Measurements from ENCODE around the gene AHI1.

AHI1 gene

DNA sequence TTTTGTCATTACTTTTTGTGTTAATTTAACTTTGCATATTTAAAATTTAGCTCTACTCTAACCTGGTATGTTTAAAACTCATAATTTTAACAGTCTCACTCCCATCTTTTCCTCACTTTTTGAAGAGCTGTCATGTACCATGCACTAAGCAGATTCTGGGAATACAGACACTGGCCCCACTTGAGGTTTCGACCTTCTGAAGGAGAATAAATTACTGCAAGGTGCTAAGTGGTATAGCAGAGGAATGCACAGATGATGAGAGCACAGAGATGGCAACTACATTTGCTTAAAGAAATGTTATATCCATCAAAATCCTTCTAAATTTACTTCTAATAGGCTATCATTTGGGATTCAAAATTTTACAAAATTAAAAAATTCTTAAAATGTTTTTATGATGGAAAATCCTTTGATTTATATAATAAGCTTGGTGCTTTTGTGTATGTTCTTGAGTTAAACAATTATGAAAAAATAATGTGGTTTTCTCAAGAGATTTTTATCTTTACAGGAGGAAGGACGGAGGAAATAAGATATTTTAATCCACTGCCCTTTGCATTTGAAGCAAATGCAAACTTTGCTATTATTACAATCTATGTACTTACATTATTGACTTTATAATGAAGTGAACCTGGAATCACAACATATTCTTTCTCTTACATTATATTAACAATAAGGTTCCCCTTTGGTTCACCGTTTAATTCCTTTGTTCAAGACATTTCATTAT, 79.3 kb downstream of the AHI1 start:
- TF ChIP-seq, protein P1, sequence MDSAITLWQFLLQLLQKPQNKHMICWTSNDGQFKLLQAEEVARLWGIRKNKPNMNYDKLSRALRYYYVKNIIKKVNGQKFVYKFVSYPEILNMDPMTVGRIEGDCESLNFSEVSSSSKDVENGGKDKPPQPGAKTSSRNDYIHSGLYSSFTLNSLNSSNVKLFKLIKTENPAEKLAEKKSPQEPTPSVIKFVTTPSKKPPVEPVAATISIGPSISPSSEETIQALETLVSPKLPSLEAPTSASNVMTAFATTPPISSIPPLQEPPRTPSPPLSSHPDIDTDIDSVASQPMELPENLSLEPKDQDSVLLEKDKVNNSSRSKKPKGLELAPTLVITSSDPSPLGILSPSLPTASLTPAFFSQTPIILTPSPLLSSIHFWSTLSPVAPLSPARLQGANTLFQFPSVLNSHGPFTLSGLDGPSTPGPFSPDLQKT (IDR thresholded peaks at IDR 0.05; ENCODE audit: borderline replicate concordance, low read depth, low read length) = no peak
- TF ChIP-seq ZFHX2 (tag by site-specific recombination; conservative IDR thresholded peaks at IDR 0.05) = no peak
- TF ChIP-seq SALL2 (tag by site-specific recombination; IDR thresholded peaks at IDR 0.05; ENCODE audit: borderline replicate concordance) = no peak
- TF ChIP-seq, protein P2, sequence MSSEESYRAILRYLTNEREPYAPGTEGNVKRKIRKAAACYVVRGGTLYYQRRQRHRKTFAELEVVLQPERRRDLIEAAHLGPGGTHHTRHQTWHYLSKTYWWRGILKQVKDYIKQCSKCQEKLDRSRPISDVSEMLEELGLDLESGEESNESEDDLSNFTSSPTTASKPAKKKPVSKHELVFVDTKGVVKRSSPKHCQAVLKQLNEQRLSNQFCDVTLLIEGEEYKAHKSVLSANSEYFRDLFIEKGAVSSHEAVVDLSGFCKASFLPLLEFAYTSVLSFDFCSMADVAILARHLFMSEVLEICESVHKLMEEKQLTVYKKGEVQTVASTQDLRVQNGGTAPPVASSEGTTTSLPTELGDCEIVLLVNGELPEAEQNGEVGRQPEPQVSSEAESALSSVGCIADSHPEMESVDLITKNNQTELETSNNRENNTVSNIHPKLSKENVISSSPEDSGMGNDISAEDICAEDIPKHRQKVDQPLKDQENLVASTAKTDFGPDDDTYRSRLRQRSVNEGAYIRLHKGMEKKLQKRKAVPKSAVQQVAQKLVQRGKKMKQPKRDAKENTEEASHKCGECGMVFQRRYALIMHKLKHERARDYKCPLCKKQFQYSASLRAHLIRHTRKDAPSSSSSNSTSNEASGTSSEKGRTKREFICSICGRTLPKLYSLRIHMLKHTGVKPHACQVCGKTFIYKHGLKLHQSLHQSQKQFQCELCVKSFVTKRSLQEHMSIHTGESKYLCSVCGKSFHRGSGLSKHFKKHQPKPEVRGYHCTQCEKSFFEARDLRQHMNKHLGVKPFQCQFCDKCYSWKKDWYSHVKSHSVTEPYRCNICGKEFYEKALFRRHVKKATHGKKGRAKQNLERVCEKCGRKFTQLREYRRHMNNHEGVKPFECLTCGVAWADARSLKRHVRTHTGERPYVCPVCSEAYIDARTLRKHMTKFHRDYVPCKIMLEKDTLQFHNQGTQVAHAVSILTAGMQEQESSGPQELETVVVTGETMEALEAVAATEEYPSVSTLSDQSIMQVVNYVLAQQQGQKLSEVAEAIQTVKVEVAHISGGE (tag by site-specific recombination; conservative IDR thresholded peaks at IDR 0.05; ENCODE audit: low read depth) = no peak
- TF ChIP-seq, protein P3, sequence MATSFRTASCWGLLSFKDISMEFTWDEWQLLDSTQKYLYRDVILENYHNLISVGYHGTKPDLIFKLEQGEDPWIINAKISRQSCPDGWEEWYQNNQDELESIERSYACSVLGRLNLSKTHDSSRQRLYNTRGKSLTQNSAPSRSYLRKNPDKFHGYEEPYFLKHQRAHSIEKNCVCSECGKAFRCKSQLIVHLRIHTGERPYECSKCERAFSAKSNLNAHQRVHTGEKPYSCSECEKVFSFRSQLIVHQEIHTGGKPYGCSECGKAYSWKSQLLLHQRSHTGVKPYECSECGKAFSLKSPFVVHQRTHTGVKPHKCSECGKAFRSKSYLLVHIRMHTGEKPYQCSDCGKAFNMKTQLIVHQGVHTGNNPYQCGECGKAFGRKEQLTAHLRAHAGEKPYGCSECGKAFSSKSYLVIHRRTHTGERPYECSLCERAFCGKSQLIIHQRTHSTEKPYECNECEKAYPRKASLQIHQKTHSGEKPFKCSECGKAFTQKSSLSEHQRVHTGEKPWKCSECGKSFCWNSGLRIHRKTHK (tag by site-specific recombination; IDR thresholded peaks at IDR 0.05) = no peak
- TF ChIP-seq, protein P4, sequence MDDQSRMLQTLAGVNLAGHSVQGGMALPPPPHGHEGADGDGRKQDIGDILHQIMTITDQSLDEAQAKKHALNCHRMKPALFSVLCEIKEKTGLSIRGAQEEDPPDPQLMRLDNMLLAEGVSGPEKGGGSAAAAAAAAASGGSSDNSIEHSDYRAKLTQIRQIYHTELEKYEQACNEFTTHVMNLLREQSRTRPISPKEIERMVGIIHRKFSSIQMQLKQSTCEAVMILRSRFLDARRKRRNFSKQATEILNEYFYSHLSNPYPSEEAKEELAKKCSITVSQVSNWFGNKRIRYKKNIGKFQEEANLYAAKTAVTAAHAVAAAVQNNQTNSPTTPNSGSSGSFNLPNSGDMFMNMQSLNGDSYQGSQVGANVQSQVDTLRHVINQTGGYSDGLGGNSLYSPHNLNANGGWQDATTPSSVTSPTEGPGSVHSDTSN (CRISPR knock-in tag; IDR thresholded peaks at IDR 0.05) = no peak
- TF ChIP-seq ZNF510 (tag by site-specific recombination; IDR thresholded peaks at IDR 0.05; ENCODE audit: insufficient replicate concordance) = no peak
- no peak for TF ChIP-seq ZNF214 (tag by site-specific recombination; IDR thresholded peaks at IDR 0.05; ENCODE audit: borderline replicate concordance)
- Histone ChIP-seq H3K9me3 (ENCODE audit: control insufficient read depth, insufficient read depth, low read depth, low read length) (no peaks in the 10 kb centered on the region), H3K4me1 (ENCODE audit: control insufficient read depth, insufficient read depth, low read length) (no peaks in the 10 kb centered on the region), H3K36me3 (ENCODE audit: control insufficient read depth in 2 of 2, insufficient read depth in 1 of 2, low read length in 2 of 2) (no peaks in the 10 kb centered on the region; a peak in 1 of 3 replicates), H3K4me3 (ENCODE audit: low read depth, low read length) (no peak overlapping the region), H3K27ac (ENCODE audit: extremely low read depth, low read depth, low read length) (no peak overlapping the region)
- CTCF ChIA-PET = interaction anchor here (0.6 to 1.3 kb wide), 5 partner anchors 12 to 275 kb away, joined by 3 to 4 read pairs (median 3); no protein-coding TSS in a partner anchor
- POLR2A ChIA-PET = interaction anchor here (0.7 kb wide), 1 partner anchor 189 kb away, joined by 3 read pairs; no protein-coding TSS in a partner anchor

DNA sequence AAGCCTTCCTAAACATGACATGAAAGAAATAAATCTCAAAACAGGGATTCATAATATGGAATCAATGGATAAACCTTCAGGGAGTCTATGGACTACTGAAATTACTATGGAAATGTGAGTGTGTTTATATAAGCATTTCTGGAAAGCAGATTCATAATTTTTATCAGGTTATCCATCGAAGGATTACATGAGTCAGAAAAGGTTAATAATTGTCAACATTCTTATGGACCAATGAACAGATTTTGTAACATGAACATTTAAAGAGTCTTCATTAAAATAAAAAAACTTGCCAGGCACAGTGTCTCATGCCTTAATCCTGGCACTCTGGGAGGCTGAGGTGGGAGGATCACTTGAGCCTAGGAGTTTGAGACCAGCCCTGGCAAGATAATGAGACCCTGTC, 84.8 kb downstream of the AHI1 start:
- ChIA-PET CTCF (no interaction called here), POLR2A (no interaction called here)
- Histone ChIP-seq H3K27ac (ENCODE audit: extremely low read depth, low read depth, low read length) (no peak overlapping the region), H3K4me1 (ENCODE audit: control insufficient read depth, insufficient read depth, low read length) (no peaks in the 10 kb centered on the region), H3K9me3 (ENCODE audit: control insufficient read depth, insufficient read depth, low read depth, low read length) (no peaks in the 10 kb centered on the region), H3K4me3 (ENCODE audit: low read depth, low read length) (no peak overlapping the region), H3K36me3 (ENCODE audit: control insufficient read depth in 2 of 2, insufficient read depth in 1 of 2, low read length in 2 of 2) (peaks cover 6 to 15% of the 10 kb centered on the region in 2 experiments; a peak in 2 of 3 replicates)
- TF ChIP-seq, protein P5, sequence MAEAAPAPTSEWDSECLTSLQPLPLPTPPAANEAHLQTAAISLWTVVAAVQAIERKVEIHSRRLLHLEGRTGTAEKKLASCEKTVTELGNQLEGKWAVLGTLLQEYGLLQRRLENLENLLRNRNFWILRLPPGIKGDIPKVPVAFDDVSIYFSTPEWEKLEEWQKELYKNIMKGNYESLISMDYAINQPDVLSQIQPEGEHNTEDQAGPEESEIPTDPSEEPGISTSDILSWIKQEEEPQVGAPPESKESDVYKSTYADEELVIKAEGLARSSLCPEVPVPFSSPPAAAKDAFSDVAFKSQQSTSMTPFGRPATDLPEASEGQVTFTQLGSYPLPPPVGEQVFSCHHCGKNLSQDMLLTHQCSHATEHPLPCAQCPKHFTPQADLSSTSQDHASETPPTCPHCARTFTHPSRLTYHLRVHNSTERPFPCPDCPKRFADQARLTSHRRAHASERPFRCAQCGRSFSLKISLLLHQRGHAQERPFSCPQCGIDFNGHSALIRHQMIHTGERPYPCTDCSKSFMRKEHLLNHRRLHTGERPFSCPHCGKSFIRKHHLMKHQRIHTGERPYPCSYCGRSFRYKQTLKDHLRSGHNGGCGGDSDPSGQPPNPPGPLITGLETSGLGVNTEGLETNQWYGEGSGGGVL (tag by site-specific recombination; IDR thresholded peaks at IDR 0.05) = no peak
- TF ChIP-seq ZNF211 (tag by site-specific recombination; IDR thresholded peaks at IDR 0.05; ENCODE audit: low read depth) = no peak
- TF ChIP-seq SP2 (tag by site-specific recombination; IDR thresholded peaks at IDR 0.05) = no peak
- TF ChIP-seq, protein P6, sequence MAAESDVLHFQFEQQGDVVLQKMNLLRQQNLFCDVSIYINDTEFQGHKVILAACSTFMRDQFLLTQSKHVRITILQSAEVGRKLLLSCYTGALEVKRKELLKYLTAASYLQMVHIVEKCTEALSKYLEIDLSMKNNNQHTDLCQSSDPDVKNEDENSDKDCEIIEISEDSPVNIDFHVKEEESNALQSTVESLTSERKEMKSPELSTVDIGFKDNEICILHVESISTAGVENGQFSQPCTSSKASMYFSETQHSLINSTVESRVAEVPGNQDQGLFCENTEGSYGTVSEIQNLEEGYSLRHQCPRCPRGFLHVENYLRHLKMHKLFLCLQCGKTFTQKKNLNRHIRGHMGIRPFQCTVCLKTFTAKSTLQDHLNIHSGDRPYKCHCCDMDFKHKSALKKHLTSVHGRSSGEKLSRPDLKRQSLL (tag by site-specific recombination; IDR thresholded peaks at IDR 0.05) = no peak
- no peak for TF ChIP-seq ZBTB17 (tag by site-specific recombination; IDR thresholded peaks at IDR 0.05)
- TF ChIP-seq, protein P7, sequence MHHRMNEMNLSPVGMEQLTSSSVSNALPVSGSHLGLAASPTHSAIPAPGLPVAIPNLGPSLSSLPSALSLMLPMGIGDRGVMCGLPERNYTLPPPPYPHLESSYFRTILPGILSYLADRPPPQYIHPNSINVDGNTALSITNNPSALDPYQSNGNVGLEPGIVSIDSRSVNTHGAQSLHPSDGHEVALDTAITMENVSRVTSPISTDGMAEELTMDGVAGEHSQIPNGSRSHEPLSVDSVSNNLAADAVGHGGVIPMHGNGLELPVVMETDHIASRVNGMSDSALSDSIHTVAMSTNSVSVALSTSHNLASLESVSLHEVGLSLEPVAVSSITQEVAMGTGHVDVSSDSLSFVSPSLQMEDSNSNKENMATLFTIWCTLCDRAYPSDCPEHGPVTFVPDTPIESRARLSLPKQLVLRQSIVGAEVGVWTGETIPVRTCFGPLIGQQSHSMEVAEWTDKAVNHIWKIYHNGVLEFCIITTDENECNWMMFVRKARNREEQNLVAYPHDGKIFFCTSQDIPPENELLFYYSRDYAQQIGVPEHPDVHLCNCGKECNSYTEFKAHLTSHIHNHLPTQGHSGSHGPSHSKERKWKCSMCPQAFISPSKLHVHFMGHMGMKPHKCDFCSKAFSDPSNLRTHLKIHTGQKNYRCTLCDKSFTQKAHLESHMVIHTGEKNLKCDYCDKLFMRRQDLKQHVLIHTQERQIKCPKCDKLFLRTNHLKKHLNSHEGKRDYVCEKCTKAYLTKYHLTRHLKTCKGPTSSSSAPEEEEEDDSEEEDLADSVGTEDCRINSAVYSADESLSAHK (tag by site-specific recombination; IDR thresholded peaks at IDR 0.05) = no peak
- TF ChIP-seq ZNF19 (tag by site-specific recombination; IDR thresholded peaks at IDR 0.05; ENCODE audit: low read depth) = no peak
- no peak for TF ChIP-seq ZNF214 (tag by site-specific recombination; IDR thresholded peaks at IDR 0.05; ENCODE audit: borderline replicate concordance)
- no peak for TF ChIP-seq HOXD13 (CRISPR knock-in tag; IDR thresholded peaks at IDR 0.05; ENCODE audit: borderline replicate concordance)
- no peak for TF ChIP-seq TCF7L2 (IDR thresholded peaks at IDR 0.05; ENCODE audit: borderline replicate concordance, low read depth, low read length)
- TF ChIP-seq ZNF2 (tag by site-specific recombination; IDR thresholded peaks at IDR 0.05) = no peak
- TF ChIP-seq, protein P8, sequence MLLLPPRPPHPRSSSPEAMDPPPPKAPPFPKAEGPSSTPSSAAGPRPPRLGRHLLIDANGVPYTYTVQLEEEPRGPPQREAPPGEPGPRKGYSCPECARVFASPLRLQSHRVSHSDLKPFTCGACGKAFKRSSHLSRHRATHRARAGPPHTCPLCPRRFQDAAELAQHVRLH (tag by site-specific recombination; IDR thresholded peaks at IDR 0.05) = no peak

All from HEK293 (cell line).